Colonic mucosa (tissue), 4 donors: ENCODE measurements around the gene BANF2. TPM values are rescaled to one million over a fixed set of nuclear protein-coding genes. Genes with fewer than 3 reads are reported as not detected.
"Not testable (repeated sequence)": the region's sequence is repeated elsewhere in the genome, so short reads cannot be mapped to it uniquely, and the experiment has no call there.

Experiments
- DNase-seq: peaks from one replicate; pipeline ENCODE4 v3.0.0-alpha.2; 2020
- H3K27ac ChIP-seq: fragments of 200-600 bp; one replicate; pipeline ENCODE4 v1.8.0; 2021
- H3K27me3 ChIP-seq: fragments of 200-600 bp; one replicate; pipeline ENCODE4 v1.8.0; 2021
- H3K36me3 ChIP-seq: fragments of 200-600 bp; one replicate; pipeline ENCODE4 v1.8.0; 2021
- H3K4me1 ChIP-seq: fragments of 200-600 bp; one replicate; pipeline ENCODE4 v1.8.0; 2021; ENCODE audit warnings: mild to moderate bottlenecking
- H3K4me3 ChIP-seq: fragments of 200-600 bp; one replicate; pipeline ENCODE4 v1.8.0; 2021
- H3K9ac ChIP-seq, 2 donors: one replicate each; pipeline ENCODE4 v1.7.0; 2013; ENCODE audit warnings: control low read depth in 2 of 2, low read depth in 2 of 2, low read length in 2 of 2
- H3K9me3 ChIP-seq: fragments of 200-600 bp; one replicate; pipeline ENCODE4 v1.8.0; 2021
- intact Hi-C: fragments of 100-400 bp; cut with DNase I; formaldehyde crosslinking; loops from one replicate; pipeline ENCODE4 v1.14.1; 2022
- total RNA-seq, 2 donors: library from RNA; stranded (reverse); fragmentation: NEBNext Ultra II Directional in 1 of 2; extraction: Animal tissue kit (Norgen Biotek cat#: 25700) in 1 of 2; gene quantifications; one replicate each; pipeline ENCODE4 v1.2.1, GENCODE V29; 2021
- TF ChIP-seq, protein P1 (sequence below): fragments of 200-600 bp; IDR thresholded peaks from one replicate; pipeline ENCODE4 v1.8.0; 2022; ENCODE audit warnings: antibody characterized with exemption, mild to moderate bottlenecking
- donor health status: healthy.
- donor health status: DM: no; HTN: no; CAD: no.
- donor health status: DM: no; HTN: no; CAD: no.

Gene BANF2
- total RNA-seq, 2 donors from 2014 or later: not detected

DNA sequence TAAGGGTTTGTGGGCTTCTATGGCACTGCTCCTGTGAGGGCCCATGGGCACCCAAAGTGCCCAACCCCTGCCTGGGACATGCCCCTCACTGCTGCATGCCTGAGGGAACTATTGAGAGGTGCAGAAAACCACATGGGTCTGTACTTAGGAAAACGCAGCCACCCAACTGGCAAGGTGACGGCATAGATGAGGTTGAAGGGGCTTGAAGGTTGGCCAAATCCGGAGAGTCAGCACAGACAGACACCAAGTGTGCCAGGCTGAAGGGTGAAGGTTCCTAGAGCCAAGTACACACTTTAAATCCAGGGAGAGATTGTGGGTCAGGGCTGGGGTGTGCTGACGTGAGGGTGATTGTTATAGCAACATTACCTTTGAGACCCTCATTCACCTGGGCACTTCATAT is 6.2 kb downstream of the BANF2 start:
- TF ChIP-seq, protein P1, sequence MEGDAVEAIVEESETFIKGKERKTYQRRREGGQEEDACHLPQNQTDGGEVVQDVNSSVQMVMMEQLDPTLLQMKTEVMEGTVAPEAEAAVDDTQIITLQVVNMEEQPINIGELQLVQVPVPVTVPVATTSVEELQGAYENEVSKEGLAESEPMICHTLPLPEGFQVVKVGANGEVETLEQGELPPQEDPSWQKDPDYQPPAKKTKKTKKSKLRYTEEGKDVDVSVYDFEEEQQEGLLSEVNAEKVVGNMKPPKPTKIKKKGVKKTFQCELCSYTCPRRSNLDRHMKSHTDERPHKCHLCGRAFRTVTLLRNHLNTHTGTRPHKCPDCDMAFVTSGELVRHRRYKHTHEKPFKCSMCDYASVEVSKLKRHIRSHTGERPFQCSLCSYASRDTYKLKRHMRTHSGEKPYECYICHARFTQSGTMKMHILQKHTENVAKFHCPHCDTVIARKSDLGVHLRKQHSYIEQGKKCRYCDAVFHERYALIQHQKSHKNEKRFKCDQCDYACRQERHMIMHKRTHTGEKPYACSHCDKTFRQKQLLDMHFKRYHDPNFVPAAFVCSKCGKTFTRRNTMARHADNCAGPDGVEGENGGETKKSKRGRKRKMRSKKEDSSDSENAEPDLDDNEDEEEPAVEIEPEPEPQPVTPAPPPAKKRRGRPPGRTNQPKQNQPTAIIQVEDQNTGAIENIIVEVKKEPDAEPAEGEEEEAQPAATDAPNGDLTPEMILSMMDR: no peak
- DNase-seq: no peak
- H3K4me3 ChIP-seq: no peak overlapping the region
- no peaks in the 10 kb centered on the region for H3K9me3 ChIP-seq
- no peak overlapping the region for H3K27ac ChIP-seq
- intact Hi-C loops: no loop called here
- peaks cover 4% of the 10 kb centered on the region for H3K4me1 ChIP-seq
- H3K27me3 ChIP-seq: no peaks in the 10 kb centered on the region
- H3K9ac ChIP-seq: no peak overlapping the region
- H3K36me3 ChIP-seq: no peaks in the 10 kb centered on the region

DNA sequence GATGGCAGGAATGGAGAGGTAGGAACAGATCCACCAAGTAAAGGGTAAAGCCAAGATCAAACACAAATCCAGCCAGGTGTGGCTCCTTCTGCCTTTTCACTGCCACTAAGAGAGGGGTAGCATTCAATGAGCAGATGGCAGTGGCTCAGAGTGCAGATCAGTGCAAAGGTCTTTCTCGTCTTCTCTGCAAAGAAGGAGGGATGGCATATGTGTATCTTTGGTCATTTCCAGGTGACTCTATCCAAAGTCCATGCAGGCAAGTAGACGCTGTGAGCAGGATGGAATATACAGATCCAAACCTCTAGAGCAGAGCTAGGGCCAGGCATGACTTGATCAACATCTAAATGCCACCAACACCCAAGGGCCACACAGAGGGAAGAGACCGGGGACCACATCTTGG is 6.9 kb downstream of the BANF2 start:
- Histone ChIP-seq H3K27me3 (no peaks in the 10 kb centered on the region), H3K4me3 (no peak overlapping the region), H3K4me1 (peaks cover 4% of the 10 kb centered on the region), H3K9me3 (no peaks in the 10 kb centered on the region), H3K9ac (no peak overlapping the region), H3K27ac (no peak overlapping the region), H3K36me3 (no peaks in the 10 kb centered on the region)
- TF ChIP-seq, protein P1: no peak
- no peak for DNase-seq
- intact Hi-C loops: no loop called here

DNA sequence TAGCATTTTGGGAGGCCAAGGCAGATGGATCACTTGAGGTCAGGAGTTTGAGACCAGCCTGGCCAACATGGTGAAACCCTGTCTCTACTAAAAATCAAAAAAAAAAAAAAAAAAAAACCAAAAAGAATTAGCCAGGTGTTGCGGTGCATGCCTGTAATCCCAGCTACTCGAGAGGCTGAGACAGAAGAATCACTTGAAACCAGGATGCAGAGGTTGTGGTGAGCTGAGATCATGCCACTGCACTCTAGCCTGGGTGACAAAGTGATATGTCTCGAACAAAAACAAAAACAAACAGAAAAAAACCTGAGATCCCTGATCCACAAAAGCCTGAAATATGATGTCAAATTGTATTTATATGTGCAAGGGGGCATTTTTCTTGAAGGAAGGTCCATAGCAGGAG is 8.2 kb downstream of the BANF2 start:
- H3K36me3 ChIP-seq, H3K27me3 ChIP-seq, H3K4me1 ChIP-seq, H3K4me3 ChIP-seq, H3K27ac ChIP-seq, H3K9me3 ChIP-seq, intact Hi-C loops, DNase-seq, H3K9ac ChIP-seq: not testable (repeated sequence)

DNA sequence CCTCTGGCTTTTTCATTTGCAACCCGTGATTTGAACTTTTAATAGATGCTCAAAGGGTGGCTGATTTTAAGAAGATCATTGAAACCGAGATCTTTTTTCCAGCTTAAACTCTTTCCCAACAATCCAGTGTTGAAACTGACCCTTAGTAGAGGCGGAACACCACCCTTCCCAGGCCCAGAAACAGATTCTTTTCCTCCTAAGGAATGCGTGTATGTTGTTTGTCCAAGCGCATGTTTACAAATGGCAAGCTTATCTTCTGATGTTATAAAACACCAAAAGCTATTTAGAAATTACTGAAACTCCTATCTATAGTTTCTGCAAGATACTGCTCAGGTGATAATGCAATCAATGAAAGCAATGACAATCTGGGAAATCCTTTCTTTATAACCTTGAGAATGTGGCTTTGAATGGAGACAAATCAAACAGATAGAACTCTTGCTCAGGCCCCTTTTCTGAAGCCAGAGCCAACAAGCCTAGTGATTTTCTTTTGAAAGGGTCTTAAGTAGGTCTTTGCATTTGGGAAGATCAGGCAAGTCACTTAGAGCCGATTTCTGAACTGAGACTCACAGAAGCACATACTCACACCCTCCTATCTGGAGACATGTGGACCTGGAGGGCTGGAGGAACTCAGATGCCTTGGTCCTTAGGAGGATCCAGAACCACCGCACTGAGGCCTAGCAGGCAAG is 9.1 kb downstream of the BANF2 start:
- peaks cover 4% of the 10 kb centered on the region for H3K4me1 ChIP-seq
- H3K4me3 ChIP-seq: no peak overlapping the region
- intact Hi-C loops: no loop called here
- H3K36me3 ChIP-seq: no peaks in the 10 kb centered on the region
- TF ChIP-seq, protein P1: no peak
- H3K9me3 ChIP-seq: no peaks in the 10 kb centered on the region
- H3K9ac ChIP-seq: no peak overlapping the region
- no peak for DNase-seq
- no peaks in the 10 kb centered on the region for H3K27me3 ChIP-seq
- no peak overlapping the region for H3K27ac ChIP-seq

DNA sequence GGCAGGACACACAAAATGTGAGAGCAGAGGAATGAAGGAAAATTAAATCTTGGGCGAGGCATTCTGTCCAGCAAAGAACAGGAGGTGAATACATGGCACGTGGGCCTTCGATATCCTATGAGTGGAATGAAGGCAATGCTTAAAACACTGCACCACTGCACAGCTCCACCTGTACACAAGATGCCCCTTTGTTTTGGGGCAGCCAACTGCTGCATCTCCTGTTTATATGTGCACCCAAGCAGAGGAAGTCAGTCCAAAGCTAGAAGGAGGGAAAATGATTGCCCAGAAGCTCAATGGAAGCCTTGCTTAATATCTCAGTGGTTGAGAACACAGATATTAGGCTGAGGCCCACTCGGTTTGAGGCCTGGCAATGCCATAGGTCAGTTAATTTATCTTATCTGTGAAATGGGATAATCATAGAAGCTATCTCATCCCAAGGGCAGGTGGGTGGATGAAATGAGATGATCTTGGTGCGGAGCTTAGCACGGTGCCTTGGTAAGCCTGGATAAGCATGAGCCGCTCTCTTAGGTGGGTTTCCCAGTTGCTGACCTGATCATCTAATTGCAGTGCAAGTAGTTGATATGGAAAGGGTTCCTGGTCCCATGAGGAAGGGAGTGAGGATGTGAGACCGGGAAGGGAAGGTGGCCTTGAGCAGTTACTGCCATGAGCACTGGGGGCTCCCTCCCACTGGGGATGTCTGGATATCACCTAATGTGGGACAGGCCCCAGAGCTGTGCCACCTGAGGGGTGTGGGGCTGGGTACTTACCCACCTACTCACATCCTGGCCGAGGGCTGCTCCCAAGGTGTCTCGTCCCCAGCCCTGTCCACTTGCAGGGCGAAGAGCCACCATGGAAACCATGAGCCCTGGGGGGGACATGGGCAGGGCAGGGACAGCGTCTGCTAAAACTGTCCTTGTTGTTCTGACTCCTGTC is 9.9 kb downstream of the BANF2 start:
- Histone ChIP-seq H3K4me3 (no peak overlapping the region), H3K27ac (no peak overlapping the region), H3K4me1 (peaks cover 4% of the 10 kb centered on the region), H3K27me3 (no peaks in the 10 kb centered on the region), H3K9ac (no peak overlapping the region), H3K36me3 (no peaks in the 10 kb centered on the region), H3K9me3 (no peaks in the 10 kb centered on the region)
- no peak for DNase-seq
- intact Hi-C loops: no loop called here
- TF ChIP-seq, protein P1: no peak
